ENCODE measurements around the gene CYP8B1. TPM values are rescaled to one million over a fixed set of nuclear protein-coding genes. Genes with fewer than 3 reads are reported as not detected.
"Not testable (repeated sequence)": the region's sequence is repeated elsewhere in the genome, so short reads cannot be mapped to it uniquely, and the experiment has no call there.

CYP8B1 gene
- total RNA-seq, 2 experiments from 2014 or later, result not detected

DNA sequence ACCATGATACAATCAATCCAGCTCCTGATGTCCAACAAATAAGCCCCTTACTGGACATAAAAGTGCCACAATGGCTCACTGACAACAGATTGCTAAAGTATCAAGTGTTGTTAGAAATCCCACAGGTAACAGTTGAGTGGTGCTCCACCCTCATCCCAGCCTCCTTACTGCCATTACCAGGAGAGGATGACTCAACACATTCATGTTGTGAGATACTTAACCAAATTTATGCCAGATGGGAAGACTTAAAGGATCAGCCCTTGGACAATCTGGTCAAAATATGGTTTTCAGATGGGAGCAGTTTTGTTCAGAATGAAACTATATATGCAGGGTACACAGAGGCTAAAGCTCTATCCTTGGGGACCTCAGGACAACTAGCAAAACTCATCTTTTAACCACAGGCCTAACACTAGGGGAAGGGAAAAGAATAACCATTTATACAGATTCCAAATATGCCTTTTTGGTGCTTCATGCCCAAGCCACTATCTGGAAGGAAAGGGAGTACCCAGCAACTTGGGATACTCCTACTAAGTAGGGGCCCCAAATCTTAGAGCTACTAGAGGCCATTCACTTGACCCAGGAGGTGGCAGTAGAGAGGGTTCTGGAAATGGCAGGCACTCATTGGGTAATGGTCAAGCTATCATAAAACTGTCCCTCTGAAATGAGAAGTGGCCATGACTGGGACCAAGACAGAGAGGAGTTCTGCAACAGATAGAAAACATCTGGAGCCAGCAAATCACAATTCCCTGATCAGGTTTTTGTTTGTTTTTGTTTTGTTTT lies 23.4 kb upstream of the CYP8B1 start:
- H3K4me1 Mint-ChIP-seq, result peaks cover 6% of the 10 kb centered on the region
- H3K36me3 Mint-ChIP-seq, result peaks cover under 1% of the 10 kb centered on the region
- POLR2A ChIA-PET, result interaction anchor here (0.6 kb wide), 1 partner anchor 78 kb away, joined by 3 read pairs; no protein-coding TSS in a partner anchor
- peaks cover 9% of the 10 kb centered on the region for H3K9me3 Mint-ChIP-seq
- peaks cover 17% of the 10 kb centered on the region for H3K27me3 Mint-ChIP-seq
- ATAC-seq (ENCODE audit: low read depth) (no peak), DNase-seq (no peak)
- H3K27ac Mint-ChIP-seq, result no peak overlapping the region
- no peak overlapping the region for H3K4me3 Mint-ChIP-seq

DNA sequence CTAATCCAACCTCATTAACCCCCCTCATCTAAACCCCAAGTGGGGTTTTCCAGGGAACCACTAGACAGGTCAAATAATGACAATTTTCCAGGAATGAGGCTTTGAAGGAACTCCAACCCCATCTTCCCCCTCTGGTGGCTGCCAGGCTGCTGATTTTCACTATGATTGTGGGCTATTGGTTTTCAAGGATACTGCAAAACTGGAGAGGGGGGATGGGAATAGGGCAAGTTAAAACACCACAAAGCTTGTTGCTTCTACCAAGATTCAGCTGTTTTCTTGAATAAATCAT lies 19.8 kb upstream of the CYP8B1 start:
- POLR2A ChIA-PET, result no interaction called here
- Mint-ChIP-seq H3K36me3 (no peaks in the 10 kb centered on the region), H3K4me1 (peaks cover 5% of the 10 kb centered on the region), H3K27me3 (peaks cover 9% of the 10 kb centered on the region), H3K4me3 (no peak overlapping the region), H3K27ac (no peak overlapping the region), H3K9me3 (peaks cover under 1% of the 10 kb centered on the region)
- DNase-seq (no peak), ATAC-seq (ENCODE audit: low read depth) (no peak)

DNA sequence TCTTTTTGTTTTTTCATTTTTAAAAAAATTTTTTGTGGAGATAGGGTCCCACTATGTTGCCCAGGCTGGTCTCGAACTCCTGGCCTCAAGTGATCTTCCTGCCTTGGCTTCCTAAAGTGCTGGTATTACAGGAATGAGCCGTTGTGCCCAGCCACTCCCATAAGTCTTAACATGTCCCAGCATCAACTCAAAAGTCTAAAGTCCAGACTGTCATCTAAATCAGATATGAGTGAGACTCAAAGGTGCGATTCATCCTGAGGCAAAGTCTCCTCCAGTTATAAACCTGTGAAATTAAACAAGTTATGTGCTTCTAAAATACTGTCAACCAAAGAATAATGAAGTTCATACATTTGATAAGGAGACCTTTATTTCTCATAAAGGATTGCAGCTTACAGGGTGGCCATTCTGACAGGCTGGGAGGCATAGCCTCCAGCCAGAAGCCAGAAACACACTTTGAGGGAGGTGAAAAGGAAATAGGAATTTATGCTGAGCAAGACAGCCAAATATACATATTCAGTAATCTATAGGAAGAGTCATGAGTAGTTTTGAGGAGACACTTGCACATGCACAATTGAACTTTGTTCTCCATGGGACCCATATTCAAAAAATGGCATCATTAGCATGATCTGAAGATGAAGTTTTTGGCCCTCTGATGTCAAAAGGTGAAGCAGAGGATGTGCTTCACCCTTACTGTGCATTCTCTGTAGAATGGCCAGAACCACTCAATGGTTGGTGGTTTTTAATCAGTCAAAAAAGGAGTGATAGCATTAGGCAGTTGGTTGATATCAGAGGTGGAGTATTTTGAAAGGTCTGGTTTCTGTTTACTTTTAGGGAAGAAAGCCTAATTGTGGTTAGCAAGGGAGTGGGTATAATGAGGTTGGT lies 19.3 kb upstream of the CYP8B1 start:
- POLR2A ChIA-PET, result no interaction called here
- Mint-ChIP-seq H3K4me1 (peaks cover 7% of the 10 kb centered on the region), H3K4me3 (no peak overlapping the region), H3K27ac (no peak overlapping the region), H3K36me3 (no peaks in the 10 kb centered on the region), H3K27me3 (peaks cover 9% of the 10 kb centered on the region), H3K9me3 (no peaks in the 10 kb centered on the region)
- DNase-seq (no peak), ATAC-seq (ENCODE audit: low read depth) (no peak)

DNA sequence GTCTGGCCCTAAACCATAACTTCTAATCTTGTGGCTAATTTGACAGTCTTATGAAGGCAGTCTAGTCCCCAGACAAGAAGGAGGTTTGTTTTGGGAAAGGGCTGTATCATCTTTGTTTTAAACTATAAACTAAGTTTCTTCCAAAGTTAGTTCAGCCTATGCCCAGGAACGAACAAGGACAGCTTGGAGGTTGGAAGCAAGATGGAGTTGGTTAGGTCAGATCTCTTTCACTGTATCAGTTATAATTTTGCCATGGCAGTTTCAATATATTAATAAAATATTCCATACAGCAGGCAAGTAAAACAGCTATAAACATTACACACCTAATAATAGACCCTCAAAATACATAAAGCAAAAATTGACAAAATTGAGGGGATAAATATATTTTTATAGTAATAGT lies 17.1 kb upstream of the CYP8B1 start:
- ATAC-seq (ENCODE audit: low read depth), result no peak
- DNase-seq, result no peak
- peaks cover 12% of the 10 kb centered on the region for H3K4me1 Mint-ChIP-seq
- peaks cover 17% of the 10 kb centered on the region for H3K27me3 Mint-ChIP-seq
- H3K4me3 Mint-ChIP-seq, result no peak overlapping the region
- H3K9me3 Mint-ChIP-seq, result no peaks in the 10 kb centered on the region
- no peak overlapping the region for H3K27ac Mint-ChIP-seq
- no peaks in the 10 kb centered on the region for H3K36me3 Mint-ChIP-seq
- POLR2A ChIA-PET, result no interaction called here

- POLR2A ChIA-PET, result no interaction called here
- Mint-ChIP-seq H3K4me1 (peaks cover 12% of the 10 kb centered on the region), H3K36me3 (no peaks in the 10 kb centered on the region), H3K4me3 (no peak overlapping the region), H3K27ac (no peak overlapping the region), H3K9me3 (no peaks in the 10 kb centered on the region), H3K27me3 (peaks cover 20% of the 10 kb centered on the region)
- DNase-seq (no peak), ATAC-seq (ENCODE audit: low read depth) (no peak)
Measured at GRCh38 chr3:42892169-42892568, 16.5 kb upstream of the CYP8B1 start.

- DNase-seq, result no peak
- no peak for ATAC-seq (ENCODE audit: low read depth)
- peaks cover 18% of the 10 kb centered on the region for H3K27me3 Mint-ChIP-seq
- POLR2A ChIA-PET, result no interaction called here
- H3K36me3 Mint-ChIP-seq, result no peaks in the 10 kb centered on the region
- no peak overlapping the region for H3K27ac Mint-ChIP-seq
- peaks cover 12% of the 10 kb centered on the region for H3K4me1 Mint-ChIP-seq
- H3K9me3 Mint-ChIP-seq, result no peaks in the 10 kb centered on the region
- H3K4me3 Mint-ChIP-seq, result no peak overlapping the region
Measured at GRCh38 chr3:42891042-42891441, 15.4 kb upstream of the CYP8B1 start.

GRCh38 chr3:42887084-42887483 lies 11.4 kb upstream of the CYP8B1 start:
- H3K4me3 Mint-ChIP-seq, result no peak overlapping the region
- peaks cover 6% of the 10 kb centered on the region for H3K4me1 Mint-ChIP-seq
- ATAC-seq (ENCODE audit: low read depth), result no peak
- POLR2A ChIA-PET, result no interaction called here
- H3K9me3 Mint-ChIP-seq, result no peaks in the 10 kb centered on the region
- H3K27me3 Mint-ChIP-seq, result peaks cover 12% of the 10 kb centered on the region
- DNase-seq, result no peak
- H3K27ac Mint-ChIP-seq, result no peak overlapping the region
- no peaks in the 10 kb centered on the region for H3K36me3 Mint-ChIP-seq

GRCh38 chr3:42886294-42886822 lies 10.7 kb upstream of the CYP8B1 start:
- peaks cover 11% of the 10 kb centered on the region for H3K27me3 Mint-ChIP-seq
- POLR2A ChIA-PET, result no interaction called here
- no peak for DNase-seq
- H3K9me3 Mint-ChIP-seq, result no peaks in the 10 kb centered on the region
- no peak overlapping the region for H3K27ac Mint-ChIP-seq
- H3K4me1 Mint-ChIP-seq, result peaks cover 8% of the 10 kb centered on the region
- H3K4me3 Mint-ChIP-seq, result no peak overlapping the region
- ATAC-seq (ENCODE audit: low read depth), result no peak
- no peaks in the 10 kb centered on the region for H3K36me3 Mint-ChIP-seq

- POLR2A ChIA-PET, result no interaction called here
- no peak for ATAC-seq (ENCODE audit: low read depth)
- H3K27me3 Mint-ChIP-seq, result peaks cover 14% of the 10 kb centered on the region
Measured at GRCh38 chr3:42884324-42884723, 8.6 kb upstream of the CYP8B1 start.

GRCh38 chr3:42883251-42883930 lies 7.7 kb upstream of the CYP8B1 start:
- H3K4me1 Mint-ChIP-seq; H3K27ac Mint-ChIP-seq; H3K4me3 Mint-ChIP-seq; H3K36me3 Mint-ChIP-seq; H3K9me3 Mint-ChIP-seq; DNase-seq; ATAC-seq (ENCODE audit: low read depth); POLR2A ChIA-PET: not testable (repeated sequence)
- H3K27me3 Mint-ChIP-seq, result peaks cover 15% of the 10 kb centered on the region

More at GRCh38 chr3:42884324-42884723, 8.6 kb upstream of the CYP8B1 start:
- Mint-ChIP-seq H3K4me1 (peaks cover 10% of the 10 kb centered on the region), H3K9me3 (no peaks in the 10 kb centered on the region), H3K27ac (no peak overlapping the region), H3K4me3 (no peak overlapping the region), H3K36me3 (no peaks in the 10 kb centered on the region)
- DNase-seq, result no peak

DNA sequence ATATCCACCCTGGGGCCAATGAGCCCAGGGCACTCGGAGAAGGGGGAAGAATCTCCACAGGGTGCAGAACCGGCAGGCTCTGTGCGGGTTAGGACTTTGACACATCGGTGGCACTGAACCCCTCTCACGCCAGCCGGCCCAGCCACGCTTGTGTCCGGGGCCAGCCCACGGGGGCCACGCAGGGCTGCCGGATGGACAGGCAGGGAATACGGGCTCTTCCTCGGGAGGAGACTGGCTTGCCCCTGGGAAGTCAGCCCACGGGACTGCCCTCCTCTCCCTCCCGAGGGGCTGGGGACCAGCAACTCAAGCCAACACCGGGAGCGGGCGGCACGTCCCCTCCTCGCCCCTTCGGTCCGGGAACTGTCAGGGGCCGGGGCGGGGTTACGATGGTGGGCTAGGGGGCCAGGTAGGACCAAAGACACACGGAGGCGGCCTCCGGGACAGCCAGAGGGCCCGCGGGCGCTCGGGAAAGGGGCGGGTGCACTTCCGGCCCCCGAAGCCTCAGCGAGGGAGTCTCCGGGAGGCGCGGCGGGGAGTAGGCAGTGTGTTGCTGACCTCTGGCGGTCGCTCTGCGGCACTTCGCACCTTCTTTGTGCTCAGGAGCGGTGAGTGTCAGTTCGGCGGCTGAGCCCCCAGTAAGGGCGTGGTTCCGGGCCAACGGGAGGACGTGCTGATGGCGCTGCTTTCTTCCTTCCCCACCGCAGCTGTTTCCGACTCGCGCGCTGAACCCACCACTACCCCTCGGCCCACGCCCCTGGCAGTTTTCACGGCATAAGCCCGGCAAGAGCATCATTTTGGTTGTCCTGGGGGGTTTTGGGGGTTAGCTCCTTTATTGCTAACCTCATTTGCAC lies 5.1 kb upstream of the CYP8B1 start:
- POLR2A ChIA-PET, result interaction anchor here (1.4 kb wide), 1 partner anchor 50 kb away, joined by 5 read pairs; no protein-coding TSS in a partner anchor
- peak overlapping the region; percentile 90 for H3K27ac Mint-ChIP-seq
- DNase-seq, result peak; percentile 90
- peak; percentile 99 for ATAC-seq (ENCODE audit: low read depth)
- H3K4me1 Mint-ChIP-seq, result peaks cover 10% of the 10 kb centered on the region
- no peaks in the 10 kb centered on the region for H3K9me3 Mint-ChIP-seq
- H3K27me3 Mint-ChIP-seq, result peaks cover 12% of the 10 kb centered on the region
- H3K36me3 Mint-ChIP-seq, result no peaks in the 10 kb centered on the region
- peak overlapping the region; percentile 85 for H3K4me3 Mint-ChIP-seq

- ATAC-seq (ENCODE audit: low read depth) (no peak), DNase-seq (no peak)
- no peaks in the 10 kb centered on the region for H3K36me3 Mint-ChIP-seq
- H3K9me3 Mint-ChIP-seq, result no peaks in the 10 kb centered on the region
- peak overlapping the region; percentile 65 for H3K27ac Mint-ChIP-seq
- peaks cover 12% of the 10 kb centered on the region for H3K27me3 Mint-ChIP-seq
- peaks cover 10% of the 10 kb centered on the region for H3K4me1 Mint-ChIP-seq
- POLR2A ChIA-PET, result interaction anchor here (1.4 kb wide), 1 partner anchor 49 kb away, joined by 5 read pairs; no protein-coding TSS in a partner anchor
- peak overlapping the region; percentile 85 for H3K4me3 Mint-ChIP-seq
Measured at GRCh38 chr3:42880183-42880582, 4.5 kb upstream of the CYP8B1 start.
